HepG2 (cell line): Measurements from ENCODE around the gene ALOX5. TPM values are rescaled to one million over a fixed set of nuclear protein-coding genes. Genes with fewer than 3 reads are reported as not detected.

ENCODE experiments used
- ATAC-seq: fragments of 200-7000 bp; cut with Tn5 transposase; 3 replicates; pipeline ENCODE4 v1.9.1; 2020; ENCODE audit warnings: mild to moderate bottlenecking, moderate library complexity
- BruUV-seq: library from RNA; stranded (reverse); fragments of 400-500 nt; replicated peaks from 2 replicates; lab custom pipeline; 2021; lab: Mats Ljungman, UMichigan
- CTCF ChIA-PET: fragments of 300-600 bp; formaldehyde crosslinking; extraction: SDS; loops from one replicate; lab custom pipeline; 2021; ENCODE audit warnings: low total read pairs, inconsistent platforms, low intra/inter-chr PET ratio; lab: Yijun Ruan, JAX
- POLR2A ChIA-PET: fragments of 350-600 bp; sonication (Branson Sonifier 250); formaldehyde crosslinking; loops from one replicate; lab custom pipeline; 2020; ENCODE audit warnings: antibody characterized with exemption, inconsistent platforms; lab: Yijun Ruan, JAX
- DNase-seq: peaks from one replicate; pipeline ENCODE4 v3.0.0-alpha.2; 2015; ENCODE audit warnings: low spot score
- FAIRE-seq: peaks from 3 replicates; lab custom pipeline; 2011; peaks lifted over from hg19 to GRCh38; lab: Jason Lieb, UNC
- H2AFZ ChIP-seq: one replicate; pipeline ENCODE4 v1.6.1; 2011; ENCODE audit warnings: low read length, inconsistent platforms
- H3K27ac ChIP-seq: fragments of 300-600 bp; 3 replicates; pipeline ENCODE4 v1.8.0; 2011; ENCODE audit warnings: mixed run types, mild to moderate bottlenecking, mixed read lengths, low read length, inconsistent platforms; ENCODE audit not compliant: insufficient read depth; ENCODE audit errors: extremely low read length
- H3K27me3 ChIP-seq, 2 experiments: fragments of 200-600 bp in 1 of 2; 2 replicates in 1 of 2; 3 replicates in 1 of 2; pipeline versions ENCODE4 v1.6.0 to v1.8.0; 2011; ENCODE audit warnings: low read length in 2 of 2, mild to moderate bottlenecking in 2 of 2, moderate library complexity in 2 of 2, inconsistent platforms in 1 of 2; ENCODE audit not compliant: insufficient read depth in 2 of 2, control insufficient read depth in 1 of 2
- H3K36me3 ChIP-seq, 2 experiments: fragments of 200-600 bp in 1 of 2; replicated peaks in 1 of 2; 2 replicates in 1 of 2; 3 replicates in 1 of 2; pipeline versions ENCODE4 v1.5.1 to v1.8.0; 2011; ENCODE audit warnings: low read length in 2 of 2, inconsistent platforms in 1 of 2; ENCODE audit not compliant: insufficient read depth in 2 of 2, control insufficient read depth in 1 of 2
- H3K4me1 ChIP-seq: 2 replicates; pipeline ENCODE4 v1.5.1; 2012; ENCODE audit warnings: low read length, inconsistent platforms; ENCODE audit not compliant: insufficient read depth
- H3K4me2 ChIP-seq: 2 replicates; pipeline ENCODE4 v1.6.0; 2011; ENCODE audit warnings: low read depth, low read length, inconsistent platforms
- H3K4me3 ChIP-seq, 3 experiments: fragments of 200-600 bp in 1 of 3; sonication (generic), shearing (Covaris generic) in 1 of 3; replicated peaks in 1 of 3; 2 replicates each; pipeline ENCODE4 v1.5.1; 2011 to 2016; ENCODE audit warnings: low read length in 3 of 3, inconsistent platforms in 2 of 3, low read depth in 2 of 3, mild to moderate bottlenecking in 2 of 3, control low read depth in 1 of 3, mixed read lengths in 1 of 3; ENCODE audit not compliant: insufficient read depth in 1 of 3
- H3K79me2 ChIP-seq: one replicate; pipeline ENCODE4 v1.6.1; 2011; ENCODE audit warnings: low read length, inconsistent platforms; ENCODE audit not compliant: insufficient read depth
- H3K9ac ChIP-seq: 2 replicates; pipeline ENCODE4 v1.6.0; 2011; ENCODE audit warnings: mild to moderate bottlenecking, low read depth, low read length, inconsistent platforms; ENCODE audit not compliant: insufficient read depth
- H3K9me3 ChIP-seq: 2 replicates; pipeline ENCODE4 v1.5.1; 2012; ENCODE audit warnings: mild to moderate bottlenecking, low read length
- H4K20me1 ChIP-seq: 2 replicates; pipeline ENCODE4 v1.6.0; 2011; ENCODE audit warnings: inconsistent platforms, mild to moderate bottlenecking, low read length, moderate library complexity; ENCODE audit not compliant: insufficient read depth
- AGO2 ChIP-seq: fragments of 200-400 bp; formaldehyde crosslinking; optimal IDR thresholded peaks from 2 replicates; pipeline ENCODE3; 2017; ENCODE audit warnings: mild to moderate bottlenecking, low read depth, low read length, moderate library complexity
- ARID4A ChIP-seq: sonication (generic); formaldehyde crosslinking; IDR thresholded peaks from 2 replicates; pipeline ENCODE4 v1.5.0; 2020; ENCODE audit warnings: mild to moderate bottlenecking, missing genetic modification reagents, borderline replicate concordance
- BHLHE40 ChIP-seq: IDR thresholded peaks from 2 replicates; pipeline ENCODE4 v1.6.1; 2011; ENCODE audit warnings: low read length, improper control_type of control experiment
- CHCHD3 ChIP-seq: sonication (generic); formaldehyde crosslinking; IDR thresholded peaks from 2 replicates; pipeline ENCODE4 v1.8.0; 2022; ENCODE audit warnings: mild to moderate bottlenecking, missing genetic modification reagents, moderate library complexity
- ERF ChIP-seq: IDR thresholded peaks from 2 replicates; pipeline ENCODE4 v1.6.1; 2018; ENCODE audit warnings: missing biosample characterization, missing genetic modification reagents
- WIZ ChIP-seq: sonication (generic); formaldehyde crosslinking; IDR thresholded peaks from 2 replicates; pipeline ENCODE4 v1.5.1; 2020; ENCODE audit warnings: mild to moderate bottlenecking, missing genetic modification reagents
- ZBTB10 ChIP-seq: sonication (generic); formaldehyde crosslinking; IDR thresholded peaks from 2 replicates; pipeline ENCODE4 v1.4.0; 2020; ENCODE audit warnings: missing genetic modification reagents, borderline replicate concordance
- ZNF263 ChIP-seq: sonication (generic); formaldehyde crosslinking; IDR thresholded peaks from 2 replicates; pipeline ENCODE4 v1.4.0; 2020; ENCODE audit warnings: missing genetic modification reagents
- ZNF432 ChIP-seq: sonication (generic); formaldehyde crosslinking; IDR thresholded peaks from 2 replicates; pipeline ENCODE4 v1.5.0; 2020; ENCODE audit warnings: missing genetic modification reagents, mild to moderate bottlenecking, borderline replicate concordance
- ZNF569 ChIP-seq: sonication (generic); formaldehyde crosslinking; IDR thresholded peaks from 2 replicates; pipeline ENCODE4 v1.5.0; 2020; ENCODE audit warnings: mild to moderate bottlenecking, missing genetic modification reagents, moderate library complexity, borderline replicate concordance
- ZNF605 ChIP-seq: sonication (generic); formaldehyde crosslinking; IDR thresholded peaks from 2 replicates; pipeline ENCODE4 v1.8.0; 2022; ENCODE audit warnings: mild to moderate bottlenecking, missing genetic modification reagents
- ZNF784 ChIP-seq: sonication (generic); formaldehyde crosslinking; IDR thresholded peaks from 2 replicates; pipeline ENCODE4 v1.5.1; 2020; ENCODE audit warnings: missing genetic modification reagents, mild to moderate bottlenecking, borderline replicate concordance
- WGBS: methylation state at CpG from one replicate; pipeline ENCODE4 v1.1.6; 2017; ENCODE audit warnings: low lambda C conversion rate; 5-methylcytosine and 5-hydroxymethylcytosine counted together
- in situ Hi-C: cut with HindIII; loops from 2 replicates; pipeline ENCODE4 v1.10.0; 2017; ENCODE audit warnings: low pct_unique_long_range_greater_than_20kb; ENCODE audit not compliant: extremely low pct_ligation_motif_present
- intact Hi-C: fragments of 100-400 bp; cut with micrococcal nuclease; formaldehyde crosslinking; loops from one replicate; pipeline ENCODE4 v1.10.0; 2022; ENCODE audit not compliant: unreplicated experiment
- polyA plus RNA-seq, 8 experiments: library from polyadenylated mRNA; depleted of rRNA in 3 of 8; stranded (reverse) in 7 of 8; unstranded in 1 of 8; fragments of >200 nt; fragmentation: Illumina TruSeq in 4 of 8; extraction: Trizol in 4 of 8; gene quantifications; 2 replicates each; pipeline versions ENCODE4 v1.2.1 to v1.2.3, GENCODE V29; 2011 to 2016; ENCODE audit warnings: low read depth in 4 of 8, missing spikeins in 1 of 8, mixed read lengths in 1 of 8; ENCODE audit not compliant: insufficient read depth in 1 of 8
- total RNA-seq, 5 experiments: library from RNA; depleted of rRNA; stranded (reverse); fragments of >200 nt; fragmentation: Illumina TruSeq; extraction: Trizol; gene quantifications; 2 replicates each; pipeline ENCODE4 v1.2.3, GENCODE V29; 2016; ENCODE audit warnings: low read depth in 1 of 5

ALOX5 gene
- total and polyA plus RNA-seq, 2 of the 13 experiments (the other 11 are each of a cell fraction or from before 2014, with no cell fraction given), result 0.04 TPM; not detected in 1

- no peak for TF ChIP-seq ZBTB10
- no peak for TF ChIP-seq ZNF605 (CRISPR knock-in tag)
- TF ChIP-seq BHLHE40, result no peak
- no peak for TF ChIP-seq AGO2
- no peak for TF ChIP-seq ZNF569 (CRISPR knock-in tag)
Measured at GRCh38 chr10:45463244-45464116, 89.5 kb downstream of the ALOX5 start (continued).

GRCh38 chr10:45464958-45465567 lies 91.0 kb downstream of the ALOX5 start:
- Histone ChIP-seq H3K9me3 (no peaks in the 10 kb centered on the region), H3K4me2 (no peak overlapping the region), H3K4me1 (peaks cover 8% of the 10 kb centered on the region), H4K20me1 (no peaks in the 10 kb centered on the region), H2AFZ (no peak overlapping the region), H3K4me3 (no peak overlapping the region), H3K27ac (no peak overlapping the region), H3K9ac (no peak overlapping the region), H3K36me3 (peaks cover 2 to 17% of the 10 kb centered on the region in 2 experiments; a peak in 2 of 5 replicates), H3K79me2 (no peaks in the 10 kb centered on the region), H3K27me3 (no peaks in the 10 kb centered on the region)
- in situ Hi-C loops, result loop anchor here (5.0 kb wide), 1 partner anchor 207 kb away; the partner anchor contains the start of gene ZFAND4
- FAIRE-seq (peak; percentile 73), ATAC-seq (peak; percentile 99), DNase-seq (peak; percentile 43)
- 32% methylated on average over 6 of the region's 6 CpGs for WGBS
- no TSS peak for BruUV-seq
- CTCF ChIA-PET, result interaction anchor here (2.1 kb wide), 1 partner anchor 207 kb away, joined by 27 read pairs; the partner anchor contains the start of gene ZFAND4
- intact Hi-C loops, result loop anchor here (1.0 kb wide), 1 partner anchor 208 kb away; no protein-coding TSS in a partner anchor
- POLR2A ChIA-PET, result interaction anchor here (1.4 kb wide), 1 partner anchor 207 kb away, joined by 4 read pairs; no protein-coding TSS in a partner anchor
- TF ChIP-seq WIZ (0 out of 2 replicates have a peak, but pooled peaks have one; percentile 22), ZNF263 (CRISPR knock-in tag) (no peak), CHCHD3 (CRISPR knock-in tag) (no peak), ZNF784 (0 out of 2 replicates have a peak, but pooled peaks have one; percentile 20), ARID4A (CRISPR knock-in tag) (peak; percentile 23; the same call in 1 of the 2 replicates), ZNF432 (CRISPR knock-in tag) (no peak), ERF (peak; percentile 35; the same call in 1 of the 2 replicates)
